Stimulated activated CD4-positive, alpha-beta T cell treated with anti-CD3 and anti-CD28 coated beads, Interleukin-15, amount 100 ng/mL, for 1 hour (primary cell): ENCODE data around the gene SLC49A4.

ENCODE experiments used
- DNase-seq, 2 donors: peaks; one replicate each; pipeline ENCODE4 v3.0.0-alpha.2; 2020; ENCODE audit warnings: low read depth in 1 of 2, low spot score in 1 of 2

Gene SLC49A4

DNA sequence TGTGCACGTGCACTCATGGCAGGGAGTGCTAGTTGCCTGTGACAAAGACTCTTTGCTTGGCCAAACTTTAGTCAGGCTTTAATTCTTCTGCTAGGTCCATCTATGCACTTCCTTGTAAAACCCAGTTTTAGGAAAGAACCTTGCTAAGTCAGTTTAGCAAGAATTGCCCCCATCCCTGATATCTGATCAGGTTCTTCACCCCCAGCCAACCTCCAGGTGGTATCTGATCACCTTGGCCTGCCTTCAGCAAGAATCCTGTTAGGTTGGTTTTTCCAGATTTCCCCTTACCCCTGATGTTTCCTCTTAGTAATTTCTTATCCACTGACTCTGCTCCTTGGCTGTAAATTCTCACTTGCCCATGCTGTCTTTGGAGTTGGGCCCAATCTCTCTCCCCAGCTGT lies 9.6 kb upstream of the SLC49A4 start:
- no peak for DNase-seq

DNA sequence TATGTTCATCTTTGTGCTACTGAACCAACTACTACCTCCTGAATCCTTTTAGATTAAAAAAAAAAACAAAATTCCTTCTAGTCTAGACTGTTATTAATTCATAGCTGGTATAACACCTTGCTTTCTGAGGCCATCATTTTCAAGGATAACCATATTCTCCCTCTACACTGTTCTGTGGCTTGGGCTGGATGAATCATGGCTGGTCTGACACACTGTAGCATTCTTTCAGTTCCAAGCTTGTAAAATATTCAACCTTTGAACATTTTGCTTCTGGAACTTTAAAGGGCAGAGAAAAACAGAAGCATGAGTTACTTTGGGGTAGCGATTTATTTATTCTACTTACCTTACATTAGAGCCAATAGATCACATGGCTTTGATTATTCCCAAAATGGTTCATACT lies 8.8 kb upstream of the SLC49A4 start:
- DNase-seq = no peak

DNA sequence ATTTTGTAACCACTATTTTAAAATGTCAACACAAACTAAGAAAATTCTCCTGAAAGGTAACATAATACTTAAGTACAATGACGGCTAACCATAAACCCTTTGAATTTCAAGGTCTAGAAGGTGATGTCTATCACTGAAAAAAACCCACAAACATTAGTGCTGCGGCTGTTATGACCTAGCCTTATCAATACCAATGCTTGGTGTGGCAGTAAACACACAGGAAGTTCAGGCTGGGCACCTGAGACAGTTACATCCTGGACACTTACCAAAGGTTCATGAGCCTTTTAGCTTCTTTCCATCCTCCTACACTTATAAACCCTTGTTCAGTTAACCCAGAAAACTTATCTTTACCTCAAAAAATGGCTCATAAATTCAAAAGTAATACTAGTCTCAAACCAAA lies 7.0 kb upstream of the SLC49A4 start:
- DNase-seq = no peak

DNA sequence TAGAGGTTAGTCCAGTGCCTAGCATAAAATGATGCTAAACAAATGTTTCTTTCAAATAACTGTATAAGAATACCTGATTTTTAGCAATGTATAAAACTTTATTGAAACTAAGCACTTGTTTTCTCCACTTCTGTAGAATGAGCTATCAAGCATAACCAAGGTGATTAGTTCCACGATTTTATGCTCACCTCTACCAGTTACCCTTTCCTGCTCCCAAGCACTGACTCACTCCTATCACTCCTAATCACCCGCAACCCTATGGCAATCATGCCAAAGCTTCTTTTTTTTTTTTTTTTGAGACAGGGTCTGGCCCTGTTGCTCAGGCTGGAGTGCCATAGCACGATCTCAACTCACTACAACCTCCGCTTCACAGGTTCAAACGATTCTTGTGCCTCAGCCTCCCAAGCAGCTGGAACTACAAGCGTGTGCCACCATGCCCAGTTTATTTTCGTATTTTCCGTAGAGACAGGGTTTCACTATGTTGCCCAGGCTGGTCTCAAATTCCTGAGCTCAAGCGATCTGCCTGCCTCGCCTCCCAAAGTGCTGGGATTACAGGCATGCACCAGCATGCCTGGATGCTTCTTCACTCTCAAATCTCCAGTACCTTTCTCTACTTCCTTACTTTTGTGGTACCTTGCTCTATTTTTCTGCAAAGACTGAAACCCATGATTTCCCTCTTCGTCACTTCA lies 5.1 kb upstream of the SLC49A4 start:
- DNase-seq = no peak

DNA sequence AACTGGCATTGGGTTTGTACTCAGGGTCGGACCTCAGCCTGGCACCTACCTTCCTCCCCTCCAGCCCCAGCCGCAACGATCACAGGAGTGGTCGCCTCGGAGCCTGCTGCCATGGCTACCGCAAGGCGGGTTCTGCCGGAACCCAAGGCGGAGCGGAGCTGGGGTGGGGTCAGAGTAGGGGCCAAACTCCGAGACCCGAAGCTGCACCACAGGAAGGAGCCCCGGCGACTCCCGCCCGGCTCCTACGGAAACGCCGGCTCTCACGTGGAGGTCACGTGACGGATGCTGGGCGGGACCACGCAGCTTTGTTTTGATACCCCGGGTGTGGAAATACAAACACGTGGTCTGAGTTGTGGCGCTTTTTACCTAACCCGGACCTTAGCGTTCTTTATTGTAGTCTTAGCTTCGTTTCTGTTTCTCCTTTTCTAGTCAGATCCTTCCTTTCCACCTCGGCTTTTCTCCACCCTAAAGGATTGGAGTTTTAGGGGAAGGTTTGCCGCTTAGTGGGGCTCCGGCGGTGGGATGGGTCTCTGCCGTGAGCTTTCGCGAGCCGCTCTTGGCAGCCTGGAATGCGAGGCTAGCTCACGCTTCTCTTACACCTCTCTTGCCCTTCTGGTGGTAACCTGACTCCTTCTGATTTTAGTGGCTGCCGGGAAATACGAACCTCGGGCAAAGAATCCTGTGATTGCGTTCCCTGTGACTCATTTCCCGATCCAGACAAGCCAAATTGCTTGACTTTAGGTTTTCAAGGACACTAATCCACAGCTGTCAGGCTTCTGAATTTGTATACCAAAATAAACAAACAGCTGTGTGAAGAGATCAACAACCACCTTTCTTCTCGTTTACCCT lies 1.1 kb upstream of the SLC49A4 start, which contains the start of gene HSPBAP1:
Gene HSPBAP1 (minus strand): TSS at position 264 of the 849 bp plus-strand sequence. CDS start 151 bp downstream, at position 113.
- peak; percentile 74 to 81 for DNase-seq

DNA sequence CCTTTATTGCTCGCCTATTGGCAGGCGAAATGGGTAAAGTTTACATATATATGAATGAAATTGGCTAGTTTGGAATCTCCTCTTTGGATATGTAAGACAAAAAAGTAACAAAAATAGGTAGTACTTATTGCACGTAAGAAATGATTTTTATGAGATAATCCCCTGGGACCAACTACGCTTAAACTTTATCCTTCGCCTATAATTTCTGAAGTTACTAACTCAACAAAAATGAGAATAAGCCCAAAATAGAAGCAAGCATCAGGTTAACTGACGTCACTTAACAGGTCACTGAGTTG lies 438 bp upstream of the SLC49A4 start:
- DNase-seq = no peak

DNA sequence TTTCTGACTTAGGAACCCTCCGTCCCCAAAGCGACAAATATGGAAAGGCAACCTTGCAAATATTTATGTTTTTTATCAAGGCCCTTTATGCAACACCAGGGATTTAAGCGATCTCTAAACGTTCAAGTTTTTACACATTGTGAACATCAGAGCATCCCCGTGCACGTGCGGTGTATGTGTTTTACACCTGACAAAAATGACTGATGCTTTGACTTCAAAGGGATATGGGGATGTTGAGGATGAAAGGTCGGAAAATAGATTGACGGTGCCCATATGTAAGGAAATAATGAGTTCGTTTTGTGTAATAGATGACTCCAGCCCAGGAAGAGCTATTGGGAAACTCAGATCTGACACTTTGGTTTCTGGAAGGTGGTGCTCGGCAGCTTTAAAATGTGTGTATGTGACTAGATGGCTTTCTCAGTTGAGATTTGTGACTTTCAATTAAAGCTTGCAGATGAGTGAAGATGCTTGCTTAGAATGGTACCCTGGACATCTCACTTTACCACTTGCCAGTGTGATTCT lies 866 bp downstream of the SLC49A4 start:
- DNase-seq = no peak

DNA sequence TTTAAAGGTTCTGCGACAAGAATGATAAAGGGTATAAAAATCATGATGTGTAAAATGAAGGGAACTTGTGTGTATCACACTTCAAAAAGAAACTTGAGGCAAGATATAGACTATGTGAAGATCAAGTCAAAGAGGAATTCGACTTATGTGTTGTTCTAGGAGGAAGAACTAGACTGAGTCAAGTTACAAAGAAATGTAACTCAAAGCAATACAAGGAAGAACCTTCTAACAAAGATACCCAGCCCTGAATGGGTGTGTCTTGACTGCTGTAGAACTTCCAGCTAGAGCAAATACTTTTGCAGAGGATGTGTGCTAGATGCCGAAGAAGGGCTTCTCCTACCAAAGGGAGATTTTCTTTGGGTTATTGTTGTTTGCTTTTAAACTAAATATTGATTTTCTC lies 2.4 kb downstream of the SLC49A4 start:
- DNase-seq = no peak

DNA sequence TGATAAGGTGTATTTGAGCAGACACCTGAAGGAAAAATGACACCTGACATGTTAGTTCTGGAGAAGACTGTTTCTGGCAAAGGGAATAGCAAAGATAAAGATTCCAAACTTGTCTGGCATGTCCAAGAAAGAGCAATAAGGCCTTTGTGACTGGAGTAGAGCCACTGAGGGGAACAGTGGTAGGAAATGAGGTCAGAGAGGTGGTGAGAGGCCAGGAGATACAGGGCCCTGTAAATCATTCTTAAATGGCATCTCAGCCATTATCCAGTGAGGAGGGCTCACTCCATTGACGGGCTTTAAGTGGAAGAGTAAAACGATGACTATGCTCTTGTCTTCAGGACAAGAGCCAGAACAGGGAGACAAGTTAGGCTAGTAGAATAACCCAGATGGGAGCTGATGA lies 4.5 kb downstream of the SLC49A4 start:
- no peak for DNase-seq

DNA sequence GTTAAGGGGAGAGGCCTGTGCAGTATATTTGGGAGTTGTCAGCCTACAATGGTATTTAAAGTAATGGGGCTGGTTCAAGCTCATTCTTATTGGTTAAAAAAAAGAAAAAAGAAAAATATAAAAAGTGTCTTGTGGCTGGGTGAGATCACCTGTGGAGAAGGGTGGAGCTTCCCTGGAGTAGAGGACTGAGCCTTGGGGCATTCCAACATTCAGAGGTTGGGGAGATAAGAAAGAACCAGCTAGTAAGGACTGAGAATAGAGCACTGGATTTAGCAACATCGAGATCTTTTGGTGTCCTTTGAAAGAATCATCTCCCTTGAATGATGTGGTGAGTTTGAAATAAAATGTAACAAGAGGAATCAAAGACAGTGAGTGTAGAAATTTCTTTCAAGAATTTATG lies 5.2 kb downstream of the SLC49A4 start:
- no peak for DNase-seq

DNA sequence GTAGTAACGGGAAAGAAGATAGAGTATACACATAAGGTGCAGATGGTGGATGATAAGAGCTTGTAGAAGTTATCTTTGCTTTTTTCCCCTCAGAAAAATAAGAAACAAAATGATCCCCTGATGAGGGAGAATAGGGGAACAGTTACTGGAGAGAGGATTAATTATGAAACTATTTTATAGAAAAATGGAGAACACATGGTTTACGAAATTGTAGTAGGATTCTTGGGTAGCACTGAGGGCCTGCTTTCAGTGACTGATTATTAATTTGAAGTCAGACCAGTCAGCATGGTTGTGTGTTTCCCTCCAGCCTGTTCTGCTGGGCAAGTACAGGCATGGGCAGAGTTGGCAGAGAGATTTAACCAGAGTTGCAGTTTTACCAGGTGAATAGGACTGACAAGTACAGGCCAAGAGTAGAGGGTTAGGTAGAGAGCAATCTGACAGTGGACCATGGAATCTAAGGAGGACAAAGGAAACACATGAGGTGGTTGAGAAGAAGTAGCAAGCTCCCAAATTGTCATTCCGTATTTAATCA lies 5.9 kb downstream of the SLC49A4 start:
- DNase-seq = no peak

DNA sequence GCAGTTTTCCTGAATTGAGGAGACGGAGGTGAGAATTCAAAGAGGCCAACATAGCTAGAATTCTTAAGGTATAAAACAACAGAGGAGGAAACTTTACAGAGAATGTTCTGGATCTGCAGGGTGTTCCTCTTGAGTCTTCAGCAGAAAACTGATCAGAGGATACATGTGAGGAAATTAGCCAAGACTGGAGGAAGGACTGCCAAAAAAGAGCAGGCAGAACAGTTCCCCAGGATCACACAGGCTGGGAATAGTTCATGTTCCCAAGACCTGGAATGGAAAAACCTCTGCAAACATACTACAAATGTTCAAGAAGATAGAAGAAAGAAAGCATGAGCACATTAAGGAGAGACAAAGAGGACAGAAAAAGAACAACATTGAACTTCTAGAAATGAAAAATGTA lies 7.5 kb downstream of the SLC49A4 start:
- no peak for DNase-seq

DNA sequence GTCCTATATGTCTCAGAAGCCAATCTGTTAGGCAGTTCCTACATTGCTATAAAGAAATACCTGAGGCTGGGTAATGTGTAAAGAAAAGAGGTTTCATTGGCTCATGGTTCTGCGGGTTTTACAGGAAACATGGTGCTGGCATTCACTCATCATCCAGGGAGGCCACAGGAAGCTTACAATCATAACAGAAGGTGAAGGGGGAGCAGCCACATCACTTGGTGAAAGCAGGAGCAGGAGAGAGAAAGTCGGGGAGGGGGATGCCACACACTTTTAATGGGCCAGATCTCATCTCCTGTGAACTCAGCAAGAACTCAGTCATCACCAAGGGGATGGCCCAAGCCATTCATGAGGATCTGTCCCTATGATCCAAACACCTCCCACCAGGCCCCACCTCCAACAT lies 9.1 kb downstream of the SLC49A4 start:
- DNase-seq = no peak

DNA sequence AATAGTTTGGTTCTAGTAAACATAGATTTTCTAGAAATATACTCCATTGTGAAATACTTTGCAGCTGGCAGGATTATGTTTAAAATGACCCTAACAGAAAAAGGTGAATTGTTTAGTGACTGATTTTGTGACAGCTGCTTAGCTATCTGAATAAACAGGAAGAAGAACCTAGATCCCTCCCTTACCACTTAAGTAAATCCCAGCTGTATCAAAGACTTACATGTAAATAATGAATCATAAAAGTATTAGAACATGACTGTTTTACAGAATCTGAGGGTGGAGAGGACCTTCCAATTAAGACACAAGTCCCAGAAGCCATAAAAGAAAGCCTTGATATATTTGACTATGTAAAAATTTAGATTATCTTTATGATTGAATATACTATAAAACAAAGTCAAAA lies 15.9 kb downstream of the SLC49A4 start:
- no peak for DNase-seq

DNA sequence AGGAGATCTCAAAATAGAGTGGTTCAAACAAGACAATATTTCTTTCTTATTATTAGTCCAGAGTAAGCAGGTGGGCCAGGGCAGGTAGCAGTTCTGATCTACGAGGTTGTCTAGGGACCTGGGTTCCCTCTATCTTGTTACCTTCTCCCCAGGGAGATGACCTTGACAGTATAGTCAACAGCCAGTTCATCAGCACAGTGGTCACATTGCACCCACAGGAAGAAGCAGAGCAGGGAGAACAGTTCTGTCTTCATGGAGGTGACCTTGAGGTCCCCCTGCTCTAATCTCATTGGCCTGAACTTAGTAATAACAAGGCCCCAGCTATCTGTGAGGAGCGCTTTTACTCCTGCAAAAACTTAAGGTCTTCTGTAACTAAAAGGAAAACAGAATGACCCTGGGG lies 21.7 kb downstream of the SLC49A4 start:
- no peak for DNase-seq

DNA sequence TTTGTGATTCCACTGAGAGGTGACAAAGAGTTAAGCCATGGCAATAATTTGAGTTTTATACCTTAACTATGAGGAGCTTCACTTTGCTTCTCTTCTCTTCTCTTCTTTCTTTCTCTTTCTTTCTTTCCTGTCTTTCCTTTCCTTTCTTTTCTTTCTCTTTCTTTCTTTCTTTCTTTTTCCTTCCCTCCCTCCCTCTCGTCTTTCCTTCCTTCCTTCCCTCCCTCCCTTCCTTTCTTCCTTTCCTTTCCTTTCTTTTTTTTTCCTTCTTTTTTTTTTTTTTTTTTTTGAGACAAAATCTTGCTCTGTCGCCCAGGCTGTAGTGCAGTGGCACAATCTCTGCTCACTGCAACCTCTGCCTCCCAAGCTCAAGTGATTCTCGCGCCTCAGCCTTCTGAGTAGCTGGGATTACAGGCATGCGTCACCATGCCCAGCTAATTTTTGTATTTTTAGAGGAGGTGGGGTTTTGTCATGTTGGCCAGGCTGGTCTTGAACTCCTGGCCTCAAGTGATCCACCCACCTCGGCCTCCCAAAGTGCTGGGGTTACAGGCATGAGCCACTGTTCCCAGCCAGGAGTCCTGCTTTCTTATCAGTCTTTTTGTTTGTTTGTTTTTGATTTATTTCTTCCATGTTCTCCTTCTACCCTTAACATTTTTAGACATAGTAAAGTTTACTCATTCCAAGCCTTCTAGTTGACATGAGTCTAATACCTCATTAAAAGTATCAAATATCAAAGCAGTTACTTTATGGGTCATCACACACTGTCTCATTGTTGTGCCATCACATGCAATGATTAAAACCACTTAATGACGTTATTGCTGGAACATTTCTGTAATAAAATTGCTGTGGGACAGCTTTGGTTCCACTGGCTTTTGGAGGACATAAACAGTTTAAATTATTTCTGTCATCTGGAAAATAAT lies 29.9 kb downstream of the SLC49A4 start:
- no peak for DNase-seq

DNA sequence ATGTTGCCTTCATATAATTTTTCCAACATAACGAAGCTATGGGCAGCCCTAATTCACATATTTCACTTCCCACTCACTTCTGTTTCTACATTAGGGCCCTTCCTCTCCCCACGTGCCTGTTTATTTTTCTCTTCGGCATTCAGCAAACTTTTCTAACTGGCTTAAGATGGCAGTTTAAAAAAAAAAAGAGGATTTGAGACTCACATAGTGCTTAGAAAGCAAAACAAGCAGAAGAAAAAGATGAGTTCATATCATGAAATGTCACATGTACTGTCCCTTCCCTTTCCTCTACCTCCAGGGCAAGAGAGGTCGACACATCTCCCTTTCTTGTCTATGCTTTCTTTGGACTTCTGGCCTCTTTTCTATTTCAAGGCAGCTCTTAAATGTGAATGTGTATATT lies 30.6 kb downstream of the SLC49A4 start:
- DNase-seq = no peak

DNA sequence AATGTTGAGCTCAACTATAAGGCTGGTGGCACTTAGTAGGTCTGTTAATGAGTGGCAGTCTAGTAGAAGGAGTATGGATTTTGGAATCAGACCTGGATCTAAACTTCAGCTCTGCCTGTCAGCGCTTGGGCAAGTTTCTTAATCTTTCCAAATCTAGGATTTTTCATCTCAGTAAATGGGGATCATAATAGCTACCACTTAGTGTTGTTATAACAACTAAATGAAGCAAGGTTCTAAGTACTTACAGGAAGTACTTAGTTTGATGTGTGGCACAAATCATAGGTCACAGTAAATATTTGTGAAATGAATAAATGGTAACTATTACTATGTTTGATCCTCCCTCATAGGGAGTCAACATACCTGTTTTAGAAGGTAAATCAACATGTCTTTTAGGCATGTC lies 31.4 kb downstream of the SLC49A4 start:
- DNase-seq = no peak

DNA sequence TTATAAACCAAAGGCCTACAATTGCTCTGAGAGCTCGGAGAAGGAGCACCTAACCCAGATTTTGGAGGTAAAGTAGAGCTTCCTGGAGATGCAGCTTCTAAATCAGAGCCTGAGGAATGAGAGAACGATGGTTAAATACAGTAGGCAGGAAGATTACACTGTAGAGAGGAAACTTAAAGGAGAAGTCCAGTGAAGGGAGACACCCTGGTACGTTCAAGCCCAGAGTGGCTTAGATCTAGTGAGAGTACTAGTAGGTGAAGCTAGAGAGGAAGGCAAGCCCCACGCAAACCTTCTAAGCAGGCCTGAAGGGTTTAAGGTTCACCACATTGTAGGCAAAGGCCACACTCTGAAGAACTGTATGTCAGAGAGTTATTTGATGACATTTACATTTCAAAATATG lies 33.4 kb downstream of the SLC49A4 start:
- no peak for DNase-seq

DNA sequence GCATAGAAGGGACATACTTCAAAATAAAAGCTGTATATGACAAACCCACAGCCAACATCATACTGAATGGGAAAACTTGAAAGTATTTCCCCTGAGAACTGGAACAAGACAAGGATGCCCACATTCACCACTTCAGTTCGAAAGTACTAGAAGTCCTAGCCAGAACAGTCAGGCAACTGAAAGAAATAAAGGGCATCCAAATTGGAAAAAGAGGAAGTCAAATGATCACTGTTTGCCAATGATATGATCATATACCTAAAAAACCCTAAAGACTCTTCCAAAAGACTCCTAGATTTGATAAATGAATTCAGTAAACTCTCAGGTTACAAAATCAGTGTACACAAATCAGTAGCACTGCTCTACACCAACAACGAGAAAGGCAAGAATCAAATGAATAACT lies 40.7 kb downstream of the SLC49A4 start:
- DNase-seq = no peak

DNA sequence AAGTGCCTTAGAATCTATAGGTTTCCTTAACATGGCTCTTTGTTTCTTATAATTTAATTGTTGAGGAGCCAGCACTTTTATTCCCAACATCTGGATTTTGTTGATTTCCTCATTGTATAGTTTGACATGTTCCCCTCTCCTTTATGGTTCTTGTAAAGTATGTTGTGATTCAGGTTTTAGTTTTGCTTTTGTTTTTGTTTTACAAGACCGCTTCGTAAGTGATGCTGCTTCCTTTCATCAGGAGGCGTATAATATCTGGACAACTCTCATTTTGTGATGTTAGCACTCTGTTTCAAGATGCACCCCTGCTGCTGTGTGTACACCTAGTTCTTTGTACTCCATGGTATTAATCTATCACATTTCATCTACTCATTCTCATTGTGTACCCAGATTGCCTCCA lies 48.7 kb downstream of the SLC49A4 start:
- no peak for DNase-seq
